ENCODE measurements around the gene FYCO1.
"Not testable (repeated sequence)": the region's sequence is repeated elsewhere in the genome, so short reads cannot be mapped to it uniquely, and the experiment has no call there.

Gene FYCO1

DNA sequence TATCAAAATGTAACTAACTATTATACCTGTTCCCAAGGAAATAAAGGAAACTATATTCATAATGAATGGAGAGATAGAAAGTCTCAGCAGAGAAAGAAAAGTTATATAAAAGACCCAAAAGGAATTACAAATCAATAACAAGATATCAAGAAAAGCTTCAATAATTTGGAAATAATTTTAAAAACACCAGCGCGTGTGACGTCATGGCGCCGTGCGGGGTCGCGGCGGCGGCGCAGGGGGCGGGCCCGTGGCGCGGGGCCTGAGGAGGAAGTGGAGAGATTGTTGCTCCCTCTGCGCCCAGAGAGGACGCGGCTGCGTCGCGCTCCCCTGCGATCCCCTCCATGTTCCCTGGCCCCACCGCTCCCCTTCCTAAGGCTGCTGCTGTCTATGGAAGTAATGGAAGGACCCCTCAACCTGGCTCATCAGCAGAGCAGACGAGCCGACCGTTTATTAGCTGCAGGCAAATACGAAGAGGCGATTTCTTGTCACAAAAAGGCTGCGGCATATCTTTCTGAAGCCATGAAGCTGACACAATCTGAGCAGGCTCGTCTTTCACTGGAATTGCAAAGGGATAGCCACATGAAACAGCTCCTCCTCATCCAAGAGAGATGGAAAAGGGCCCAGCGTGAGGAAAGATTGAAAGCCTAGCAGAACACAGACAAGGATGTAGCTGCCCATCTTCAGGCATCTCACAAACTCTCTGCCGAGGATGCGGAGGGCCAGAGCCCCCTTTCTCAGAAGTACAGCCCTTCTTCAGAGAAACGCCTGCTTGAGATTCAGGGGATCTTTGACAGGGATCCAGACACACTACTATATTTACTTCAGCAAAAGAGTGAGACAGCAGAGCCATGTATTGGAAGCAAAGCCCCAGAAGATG, 27.5 kb upstream of the FYCO1 start:
- DNase-seq (ENCODE audit: low spot score in 2 of 2) (no peak), ATAC-seq (replicated peaks; ENCODE audit: extremely low read depth, poor library complexity, severe bottlenecking) (no peak)
- no peaks in the 10 kb centered on the region for H3K27me3 Mint-ChIP-seq
- no peaks in the 10 kb centered on the region for H3K9me3 Mint-ChIP-seq
- peaks cover 6% of the 10 kb centered on the region for H3K4me1 Mint-ChIP-seq
- no peaks in the 10 kb centered on the region for H3K36me3 Mint-ChIP-seq (ENCODE audit: insufficient read depth)
- no peak overlapping the region for H3K27ac Mint-ChIP-seq (ENCODE audit: low read depth)
- H3K4me3 Mint-ChIP-seq, result no peak overlapping the region

DNA sequence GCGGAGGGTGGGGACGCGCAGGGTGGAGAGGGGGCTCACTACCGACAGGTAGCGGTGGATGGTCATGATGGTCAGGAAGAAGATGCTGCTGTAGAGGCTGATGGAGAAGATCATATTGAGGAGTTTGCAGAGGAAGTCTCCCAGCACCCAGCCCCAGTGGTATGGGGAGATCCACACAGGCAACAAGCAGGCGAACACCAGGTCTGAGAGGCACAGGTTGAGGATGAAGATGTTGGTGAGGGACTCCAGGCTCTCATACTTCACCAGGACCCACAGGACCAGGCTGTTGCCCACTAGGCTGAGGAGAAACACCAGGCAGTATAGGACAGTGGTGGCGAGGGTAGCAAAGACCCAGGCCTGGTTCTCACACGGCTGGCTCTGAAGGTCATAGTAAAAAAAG, 25.9 kb upstream of the FYCO1 start:
- H3K36me3 Mint-ChIP-seq (ENCODE audit: insufficient read depth), result no peaks in the 10 kb centered on the region
- no peak for ATAC-seq (replicated peaks; ENCODE audit: extremely low read depth, poor library complexity, severe bottlenecking)
- H3K4me3 Mint-ChIP-seq, result no peak overlapping the region
- no peaks in the 10 kb centered on the region for H3K27me3 Mint-ChIP-seq
- DNase-seq (ENCODE audit: low spot score in 2 of 2), result no peak
- H3K27ac Mint-ChIP-seq (ENCODE audit: low read depth), result no peak overlapping the region
- H3K4me1 Mint-ChIP-seq, result peaks cover 12% of the 10 kb centered on the region
- no peaks in the 10 kb centered on the region for H3K9me3 Mint-ChIP-seq

DNA sequence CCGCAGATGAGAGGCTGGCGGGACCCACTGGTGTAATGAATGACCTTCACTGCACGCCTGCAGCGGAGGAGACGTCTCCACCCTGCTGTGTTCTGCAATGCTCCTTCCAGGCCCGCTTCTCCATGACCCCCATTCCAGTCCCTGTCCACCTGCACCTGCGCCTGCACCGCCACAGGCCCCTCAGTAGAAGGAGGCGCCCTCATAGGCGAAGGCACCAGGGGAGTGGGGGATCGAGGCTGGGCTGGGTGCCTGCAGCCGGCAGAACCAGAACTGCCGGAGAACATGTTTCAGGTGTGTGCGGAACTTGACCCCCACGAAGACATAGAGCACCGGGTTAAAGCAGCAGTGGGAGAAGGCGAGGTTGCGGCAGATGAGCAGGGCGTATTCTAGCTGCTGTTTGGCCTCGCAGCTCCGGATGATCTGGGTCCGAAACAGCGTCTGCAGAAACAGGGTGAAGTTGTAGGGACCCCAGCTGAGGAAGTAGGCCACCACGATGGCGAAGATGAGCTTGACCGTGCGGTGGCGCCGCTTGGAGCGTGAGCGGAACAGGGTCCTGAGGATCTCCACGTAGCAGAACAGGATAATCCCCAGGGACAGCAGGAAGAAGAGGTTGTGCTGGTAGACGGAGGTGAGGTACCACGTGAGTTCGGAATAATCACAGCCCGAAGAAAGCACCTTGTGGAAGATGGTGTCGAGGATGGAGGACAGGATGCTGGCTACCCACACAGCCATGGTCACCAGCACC, 25.3 kb upstream of the FYCO1 start:
- Mint-ChIP-seq H3K36me3 (ENCODE audit: insufficient read depth) (no peaks in the 10 kb centered on the region), H3K27ac (ENCODE audit: low read depth) (no peak overlapping the region), H3K4me1 (peaks cover 12% of the 10 kb centered on the region), H3K27me3 (no peaks in the 10 kb centered on the region), H3K9me3 (no peaks in the 10 kb centered on the region), H3K4me3 (no peak overlapping the region)
- ATAC-seq (replicated peaks; ENCODE audit: extremely low read depth, poor library complexity, severe bottlenecking) (no peak), DNase-seq (ENCODE audit: low spot score in 2 of 2) (no peak)

DNA sequence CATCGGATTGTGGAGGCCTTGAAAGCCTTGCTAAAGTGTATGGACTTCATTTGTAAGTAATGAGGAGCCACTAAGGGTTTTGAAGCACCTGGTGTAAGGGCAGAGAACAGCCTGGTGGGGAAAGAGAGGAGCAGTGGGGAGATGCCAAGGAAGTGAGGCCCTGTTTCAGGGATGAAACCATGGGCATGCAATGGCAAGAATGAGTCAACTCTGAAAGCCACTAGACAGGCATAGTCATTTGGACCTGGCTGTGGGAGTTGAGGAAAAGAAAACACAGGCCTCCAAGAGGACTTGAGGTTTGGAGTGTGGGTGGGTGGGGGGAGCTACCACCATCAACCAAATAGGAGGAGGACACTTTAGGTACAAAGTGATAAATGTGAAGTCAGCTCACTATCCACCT, 24.1 kb upstream of the FYCO1 start:
- Mint-ChIP-seq H3K4me3 (no peak overlapping the region), H3K4me1 (peaks cover 12% of the 10 kb centered on the region), H3K9me3 (no peaks in the 10 kb centered on the region), H3K27ac (ENCODE audit: low read depth) (peak overlapping the region; percentile 13), H3K27me3 (no peaks in the 10 kb centered on the region), H3K36me3 (ENCODE audit: insufficient read depth) (no peaks in the 10 kb centered on the region)
- DNase-seq (ENCODE audit: low spot score in 2 of 2), result no peak
- no peak for ATAC-seq (replicated peaks; ENCODE audit: extremely low read depth, poor library complexity, severe bottlenecking)

- H3K9me3 Mint-ChIP-seq, result no peaks in the 10 kb centered on the region
- DNase-seq (ENCODE audit: low spot score in 2 of 2) (no peak), ATAC-seq (replicated peaks; ENCODE audit: extremely low read depth, poor library complexity, severe bottlenecking) (no peak)
- H3K27ac Mint-ChIP-seq (ENCODE audit: low read depth), result no peak overlapping the region
- H3K4me1 Mint-ChIP-seq, result peaks cover 21% of the 10 kb centered on the region
- H3K4me3 Mint-ChIP-seq, result no peak overlapping the region
- peaks cover 1% of the 10 kb centered on the region for H3K36me3 Mint-ChIP-seq (ENCODE audit: insufficient read depth)
- no peaks in the 10 kb centered on the region for H3K27me3 Mint-ChIP-seq
Observed at GRCh38 chr3:46017720-46018119, 22.1 kb upstream of the FYCO1 start.

GRCh38 chr3:46013316-46014094, 17.9 kb upstream of the FYCO1 start:
- Mint-ChIP-seq H3K27me3 (no peaks in the 10 kb centered on the region), H3K4me3 (no peak overlapping the region), H3K27ac (ENCODE audit: low read depth) (no peak overlapping the region), H3K36me3 (ENCODE audit: insufficient read depth) (peaks cover 1% of the 10 kb centered on the region), H3K9me3 (no peaks in the 10 kb centered on the region), H3K4me1 (peaks cover 22% of the 10 kb centered on the region)
- DNase-seq (ENCODE audit: low spot score in 2 of 2) (no peak), ATAC-seq (replicated peaks; ENCODE audit: extremely low read depth, poor library complexity, severe bottlenecking) (no peak)

DNA sequence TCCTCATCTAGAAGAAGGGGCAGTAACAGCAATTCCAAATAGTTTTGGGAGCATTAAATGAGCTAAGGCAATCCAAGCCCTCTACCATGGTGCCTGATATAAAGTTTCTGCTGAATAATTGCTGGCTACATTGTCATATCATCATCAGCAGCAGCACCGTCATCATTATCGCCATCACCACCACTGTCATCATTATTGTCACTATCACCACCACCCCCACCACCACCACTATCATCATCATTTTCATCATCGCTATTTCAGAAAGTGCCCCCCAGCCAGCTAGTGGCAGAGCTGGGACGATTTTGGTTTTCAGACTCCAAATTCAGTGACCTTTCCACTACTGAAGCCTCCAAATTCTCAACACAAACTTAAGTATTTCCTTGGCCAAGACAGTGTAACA, 16.6 kb upstream of the FYCO1 start:
- ATAC-seq (replicated peaks; ENCODE audit: extremely low read depth, poor library complexity, severe bottlenecking) (no peak), DNase-seq (ENCODE audit: low spot score in 2 of 2) (no peak)
- Mint-ChIP-seq H3K9me3 (no peaks in the 10 kb centered on the region), H3K27ac (ENCODE audit: low read depth) (no peak overlapping the region), H3K4me3 (no peak overlapping the region), H3K4me1 (peaks cover 19% of the 10 kb centered on the region), H3K36me3 (ENCODE audit: insufficient read depth) (peaks cover 1% of the 10 kb centered on the region), H3K27me3 (no peaks in the 10 kb centered on the region)

GRCh38 chr3:46010519-46011113, 15.0 kb upstream of the FYCO1 start:
- Mint-ChIP-seq H3K27me3 (no peaks in the 10 kb centered on the region), H3K27ac (ENCODE audit: low read depth) (no peak overlapping the region), H3K36me3 (ENCODE audit: insufficient read depth) (peaks cover 1% of the 10 kb centered on the region), H3K9me3 (no peaks in the 10 kb centered on the region), H3K4me1 (peaks cover 16% of the 10 kb centered on the region), H3K4me3 (no peak overlapping the region)
- ATAC-seq (replicated peaks; ENCODE audit: extremely low read depth, poor library complexity, severe bottlenecking) (no peak), DNase-seq (ENCODE audit: low spot score in 2 of 2) (no peak)

DNA sequence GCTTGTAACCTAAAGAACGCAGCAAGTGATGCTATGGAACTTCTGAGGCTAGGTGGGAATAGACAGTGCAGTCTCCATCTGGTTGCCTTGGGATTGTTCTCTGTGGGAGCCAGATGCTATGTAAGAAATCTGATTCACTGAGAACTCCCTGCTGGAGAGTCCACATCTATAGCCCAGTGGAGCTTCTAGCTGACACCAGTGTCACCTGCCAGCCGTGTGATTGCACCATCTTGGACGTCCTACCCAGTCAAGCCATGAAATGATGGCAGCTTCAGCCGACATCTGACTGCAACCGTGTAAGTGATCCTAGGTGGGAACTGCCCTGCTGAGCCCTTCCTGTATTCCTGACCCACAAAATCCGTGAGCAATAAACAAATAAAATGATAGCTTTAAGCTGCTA, 12.4 kb upstream of the FYCO1 start:
- H3K27me3 Mint-ChIP-seq, result no peaks in the 10 kb centered on the region
- no peak overlapping the region for H3K27ac Mint-ChIP-seq (ENCODE audit: low read depth)
- no peak overlapping the region for H3K4me3 Mint-ChIP-seq
- ATAC-seq (replicated peaks; ENCODE audit: extremely low read depth, poor library complexity, severe bottlenecking), result no peak
- DNase-seq (ENCODE audit: low spot score in 2 of 2), result no peak
- no peaks in the 10 kb centered on the region for H3K36me3 Mint-ChIP-seq (ENCODE audit: insufficient read depth)
- H3K4me1 Mint-ChIP-seq, result peaks cover 11% of the 10 kb centered on the region
- H3K9me3 Mint-ChIP-seq, result no peaks in the 10 kb centered on the region

- Mint-ChIP-seq H3K4me3 (no peak overlapping the region), H3K27ac (ENCODE audit: low read depth) (no peak overlapping the region), H3K36me3 (ENCODE audit: insufficient read depth) (no peaks in the 10 kb centered on the region), H3K27me3 (no peaks in the 10 kb centered on the region), H3K4me1 (peaks cover 4% of the 10 kb centered on the region), H3K9me3 (no peaks in the 10 kb centered on the region)
- DNase-seq (ENCODE audit: low spot score in 2 of 2) (no peak), ATAC-seq (replicated peaks; ENCODE audit: extremely low read depth, poor library complexity, severe bottlenecking) (no peak)
Observed at GRCh38 chr3:46007280-46007679, 11.7 kb upstream of the FYCO1 start.

GRCh38 chr3:46006238-46007032, 10.8 kb upstream of the FYCO1 start:
- H3K4me1 Mint-ChIP-seq, result peaks cover 4% of the 10 kb centered on the region
- no peak for DNase-seq (ENCODE audit: low spot score in 2 of 2)

DNA sequence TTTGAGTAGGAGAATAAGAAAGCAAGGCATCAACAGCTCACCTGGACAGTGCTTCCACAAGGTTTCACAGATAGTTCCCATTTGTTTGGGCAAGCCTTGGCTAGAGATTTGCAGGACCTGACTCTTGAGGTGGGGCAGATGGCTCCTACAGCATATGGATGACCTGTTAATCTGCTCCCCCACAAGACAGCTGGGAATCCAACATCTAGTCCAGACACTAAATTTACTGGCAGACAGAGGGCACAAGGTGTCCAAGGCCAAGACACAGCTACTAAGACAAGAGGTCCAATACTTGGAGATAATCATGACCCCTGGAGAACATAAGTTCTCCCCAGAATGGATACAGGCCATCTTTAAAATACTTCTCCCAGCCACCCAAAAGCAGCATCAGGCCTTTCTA, 8.1 kb upstream of the FYCO1 start:
- not testable (repeated sequence) for H3K36me3 Mint-ChIP-seq (ENCODE audit: insufficient read depth); H3K9me3 Mint-ChIP-seq; ATAC-seq (replicated peaks; ENCODE audit: extremely low read depth, poor library complexity, severe bottlenecking); H3K4me1 Mint-ChIP-seq; DNase-seq (ENCODE audit: low spot score in 2 of 2); H3K27me3 Mint-ChIP-seq; H3K27ac Mint-ChIP-seq (ENCODE audit: low read depth); H3K4me3 Mint-ChIP-seq

More at GRCh38 chr3:46006238-46007032, 10.8 kb upstream of the FYCO1 start:
- Mint-ChIP-seq H3K4me3 (no peak overlapping the region), H3K27me3 (no peaks in the 10 kb centered on the region), H3K36me3 (ENCODE audit: insufficient read depth) (no peaks in the 10 kb centered on the region), H3K9me3 (no peaks in the 10 kb centered on the region), H3K27ac (ENCODE audit: low read depth) (no peak overlapping the region)
- no peak for ATAC-seq (replicated peaks; ENCODE audit: extremely low read depth, poor library complexity, severe bottlenecking)
